ENCODE results near the gene BBOX1. TPM values are rescaled to one million over a fixed set of nuclear protein-coding genes. Genes with fewer than 3 reads are reported as not detected.

Gene BBOX1
- total and polyA plus RNA-seq, 2 donors (not counting 3 experiments of a cell fraction or from before 2014, with no cell fraction given): not detected

DNA sequence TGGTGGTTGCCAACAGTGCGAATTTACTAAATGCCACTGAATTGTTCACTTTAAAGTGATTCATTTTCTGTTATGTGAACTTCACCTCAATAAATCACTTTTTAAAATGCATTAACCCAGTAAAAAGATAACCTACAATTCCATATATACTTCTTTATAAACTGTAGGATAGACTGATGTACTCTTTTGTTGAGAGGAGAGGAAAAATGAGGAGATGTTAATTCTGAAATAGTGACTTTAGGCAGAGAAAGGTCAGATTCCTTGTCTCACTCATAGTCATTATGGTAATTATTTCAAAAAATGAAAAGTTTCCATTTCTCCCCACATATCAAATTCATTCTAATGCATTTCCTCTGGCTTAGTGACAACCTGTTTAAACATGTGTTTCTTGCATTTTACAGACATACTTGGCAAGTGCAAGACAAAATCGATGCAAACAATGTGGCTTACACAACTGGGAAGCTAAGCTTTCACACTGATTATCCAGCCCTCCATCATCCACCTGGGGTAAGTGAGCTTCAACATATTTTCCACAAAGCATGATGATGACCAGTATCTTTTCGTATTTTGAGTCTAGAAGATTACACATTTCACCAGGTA lies 74.5 kb downstream of the BBOX1 start:
- Histone ChIP-seq H3K27ac (ENCODE audit: insufficient read depth, low read depth, low read length) (no peak overlapping the region), H3K27me3 (ENCODE audit: control insufficient read depth in 2 of 2, insufficient read depth in 2 of 2, low read length in 2 of 2) (no peaks in the 10 kb centered on the region), H3K4me2 (ENCODE audit: insufficient read depth, low read length) (no peak overlapping the region), H4K20me1 (replicated peaks; ENCODE audit: control insufficient read depth, extremely low read depth, insufficient read depth, low read length) (no peaks in the 10 kb centered on the region), H3K79me2 (ENCODE audit: control insufficient read depth, insufficient read depth, low read length) (no peaks in the 10 kb centered on the region), H3K36me3 (ENCODE audit: control insufficient read depth in 2 of 2, extremely low read depth in 1 of 2, insufficient read depth in 2 of 2, low read length in 2 of 2) (no peaks in the 10 kb centered on the region), H2AFZ (ENCODE audit: low read depth, low read length) (no peak overlapping the region), H3K9me1 (replicated peaks; ENCODE audit: control insufficient read depth, extremely low read depth, insufficient read depth, low read length) (no peaks in the 10 kb centered on the region), H3K9ac (replicated peaks; ENCODE audit: extremely low read depth, insufficient read depth, low read length) (no peak overlapping the region), H3K4me1 (ENCODE audit: control insufficient read depth, extremely low read depth, insufficient read depth, low read length) (no peaks in the 10 kb centered on the region), H3K4me3 (replicated peaks in 1 of 3; ENCODE audit: insufficient read depth in 1 of 3, low read depth in 1 of 3, low read length in 3 of 3) (no peak overlapping the region), H3K9me3 (replicated peaks; ENCODE audit: control insufficient read depth, insufficient read depth, low read length) (no peaks in the 10 kb centered on the region)
- dilution Hi-C loops (cut with MboI; ENCODE audit: extremely low pct_ligation_motif_present, low sequenced_read_pairs): no loop called here
- FAIRE-seq (no peak), DNase-seq (ENCODE audit: low read depth, low spot score) (no peak)
- intact Hi-C loops (cut with micrococcal nuclease): no loop called here
- BruUV-seq (replicated peaks): no TSS peak
- TF ChIP-seq FOS (IDR thresholded peaks at IDR 0.05; ENCODE audit: borderline replicate concordance, insufficient read depth, low read length): no peak
- no peak for TF ChIP-seq GATA2 (IDR thresholded peaks at IDR 0.05; ENCODE audit: insufficient read depth, insufficient read length, low read depth, low read length)
- TF ChIP-seq, protein P1, sequence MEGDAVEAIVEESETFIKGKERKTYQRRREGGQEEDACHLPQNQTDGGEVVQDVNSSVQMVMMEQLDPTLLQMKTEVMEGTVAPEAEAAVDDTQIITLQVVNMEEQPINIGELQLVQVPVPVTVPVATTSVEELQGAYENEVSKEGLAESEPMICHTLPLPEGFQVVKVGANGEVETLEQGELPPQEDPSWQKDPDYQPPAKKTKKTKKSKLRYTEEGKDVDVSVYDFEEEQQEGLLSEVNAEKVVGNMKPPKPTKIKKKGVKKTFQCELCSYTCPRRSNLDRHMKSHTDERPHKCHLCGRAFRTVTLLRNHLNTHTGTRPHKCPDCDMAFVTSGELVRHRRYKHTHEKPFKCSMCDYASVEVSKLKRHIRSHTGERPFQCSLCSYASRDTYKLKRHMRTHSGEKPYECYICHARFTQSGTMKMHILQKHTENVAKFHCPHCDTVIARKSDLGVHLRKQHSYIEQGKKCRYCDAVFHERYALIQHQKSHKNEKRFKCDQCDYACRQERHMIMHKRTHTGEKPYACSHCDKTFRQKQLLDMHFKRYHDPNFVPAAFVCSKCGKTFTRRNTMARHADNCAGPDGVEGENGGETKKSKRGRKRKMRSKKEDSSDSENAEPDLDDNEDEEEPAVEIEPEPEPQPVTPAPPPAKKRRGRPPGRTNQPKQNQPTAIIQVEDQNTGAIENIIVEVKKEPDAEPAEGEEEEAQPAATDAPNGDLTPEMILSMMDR (IDR thresholded peaks at IDR 0.05; ENCODE audit: extremely low read depth in 1 of 2, insufficient read depth in 1 of 2, low read depth in 1 of 2, low read length in 2 of 2): no peak
- TF ChIP-seq POLR2A (IDR thresholded peaks at IDR 0.05; ENCODE audit: low read depth, low read length): no peak
- TF ChIP-seq POLR2AphosphoS5 (IDR thresholded peaks at IDR 0.05; ENCODE audit: insufficient read depth, low read depth, low read length): no peak
- TF ChIP-seq EZH2 (IDR thresholded peaks at IDR 0.05; ENCODE audit: borderline replicate concordance, low read depth, low read length, severe bottlenecking): no peak
- no peak for TF ChIP-seq MYC (IDR thresholded peaks at IDR 0.05; ENCODE audit: low read depth, low read length)
- no peak for TF ChIP-seq MAX (IDR thresholded peaks at IDR 0.05; ENCODE audit: insufficient read depth, insufficient read length)
- no peak for TF ChIP-seq JUN (IDR thresholded peaks at IDR 0.05; ENCODE audit: borderline replicate concordance, insufficient read depth, insufficient read length, low read depth)
- ChIA-PET POLR2A (no interaction called here), CTCF (no interaction called here)
